H1 (cell line): Measurements from ENCODE around the gene DOK6. TPM values are rescaled to one million over a fixed set of nuclear protein-coding genes. Genes with fewer than 3 reads are reported as not detected.

Experiments used
- CTCF ChIA-PET: fragments of 300-600 bp; sonication (Branson Sonifier 250); formaldehyde crosslinking; loops from one replicate; lab custom pipeline; 2021; ENCODE audit not compliant: partially characterized antibody; lab: Charles Lee
- POLR2A ChIA-PET: fragments of 300-600 bp; sonication (Branson Sonifier 250); formaldehyde crosslinking; loops from one replicate; lab custom pipeline; 2021; ENCODE audit warnings: inconsistent platforms; ENCODE audit not compliant: partially characterized antibody; lab: Charles Lee
- DNase-seq, 2 experiments: peaks; one replicate each; pipeline versions ENCODE4 v3.0.0 to v3.0.0-alpha.2; 2010 to 2022; ENCODE audit warnings: low spot score in 2 of 2, low read depth in 1 of 2, mixed read lengths in 1 of 2
- FAIRE-seq: peaks from 2 replicates; lab custom pipeline; 2011; peaks lifted over from hg19 to GRCh38; lab: Jason Lieb, UNC
- H2AFZ ChIP-seq: 2 replicates; pipeline ENCODE4 v1.8.1; 2012; ENCODE audit warnings: low read length, inconsistent platforms
- H2AK5ac ChIP-seq: 2 replicates; pipeline ENCODE4 v1.6.1; 2013; ENCODE audit warnings: low read depth, low read length
- H2BK120ac ChIP-seq: replicated peaks from 2 replicates; pipeline ENCODE3; 2013; ENCODE audit warnings: low read depth, low read length, inconsistent platforms
- H2BK12ac ChIP-seq: 2 replicates; pipeline ENCODE4 v1.6.1; 2013; ENCODE audit warnings: low read depth, low read length
- H2BK15ac ChIP-seq: 2 replicates; pipeline ENCODE4 v1.6.1; 2013; ENCODE audit warnings: low read length
- H2BK20ac ChIP-seq: 2 replicates; pipeline ENCODE4 v1.6.1; 2013; ENCODE audit warnings: low read length
- H2BK5ac ChIP-seq: 2 replicates; pipeline ENCODE4 v1.6.1; 2013; ENCODE audit warnings: low read depth, low read length
- H3K14ac ChIP-seq: 2 replicates; pipeline ENCODE4 v1.6.1; 2013; ENCODE audit warnings: inconsistent platforms; ENCODE audit not compliant: insufficient read length
- H3K18ac ChIP-seq: 2 replicates; pipeline ENCODE4 v1.6.1; 2013; ENCODE audit warnings: low read length; ENCODE audit errors: extremely low read depth
- H3K23ac ChIP-seq: 2 replicates; pipeline ENCODE4 v1.6.1; 2013; ENCODE audit warnings: inconsistent platforms; ENCODE audit not compliant: insufficient read length
- H3K23me2 ChIP-seq: 2 replicates; pipeline ENCODE4 v1.6.1; 2013; ENCODE audit warnings: low read depth, low read length
- H3K27ac ChIP-seq: 2 replicates; pipeline ENCODE4 v1.6.1; 2011; ENCODE audit warnings: low read depth, low read length, inconsistent platforms
- H3K27me3 ChIP-seq, 4 experiments: replicated peaks in 1 of 4; 1 replicate in 1 of 4; 2 replicates in 3 of 4; pipeline versions ENCODE4 v1.6.1 to v1.8.1; 2011 to 2013; ENCODE audit warnings: low read length in 3 of 4, mild to moderate bottlenecking in 3 of 4, inconsistent platforms in 2 of 4, mixed read lengths in 2 of 4, moderate library complexity in 1 of 4; ENCODE audit not compliant: control insufficient read depth in 3 of 4, insufficient read depth in 3 of 4; ENCODE audit errors: extremely low read depth in 1 of 4
- H3K36me3 ChIP-seq, 4 experiments: 2 replicates each; pipeline versions ENCODE4 v1.6.1 to v1.8.1; 2011 to 2013; ENCODE audit warnings: mild to moderate bottlenecking in 4 of 4, low read length in 3 of 4, moderate library complexity in 2 of 4, control low read depth in 1 of 4, inconsistent platforms in 1 of 4; ENCODE audit not compliant: insufficient read depth in 4 of 4, control insufficient read depth in 2 of 4
- H3K4ac ChIP-seq: replicated peaks from 2 replicates; pipeline ENCODE3; 2013; ENCODE audit warnings: low read length, low read depth, mixed read lengths, inconsistent platforms; ENCODE audit not compliant: insufficient read length
- H3K4me1 ChIP-seq, 4 experiments: replicated peaks in 1 of 4; 1 replicate in 1 of 4; 2 replicates in 3 of 4; pipeline versions ENCODE4 v1.6.1 to v1.8.1; 2011 to 2013; ENCODE audit warnings: low read length in 3 of 4, inconsistent platforms in 2 of 4, mixed read lengths in 1 of 4; ENCODE audit not compliant: insufficient read depth in 4 of 4, control insufficient read depth in 3 of 4
- H3K4me2 ChIP-seq, 2 experiments: 2 replicates each; pipeline versions ENCODE4 v1.6.1 to v1.8.1; 2011 to 2013; ENCODE audit warnings: low read depth in 2 of 2, low read length in 2 of 2, control low read depth in 1 of 2, inconsistent platforms in 1 of 2, mild to moderate bottlenecking in 1 of 2; ENCODE audit not compliant: insufficient read depth in 1 of 2
- H3K4me3 ChIP-seq, 4 experiments: fragments of 200-600, 300-600 bp in 1 of 4; sonication (generic), shearing (Covaris generic), sonication (Bioruptor Twin) in 1 of 4; 2 replicates each; pipeline versions ENCODE4 v1.5.1 to v1.8.1; 2011 to 2016; ENCODE audit warnings: low read length in 4 of 4, low read depth in 3 of 4, control low read depth in 2 of 4, inconsistent platforms in 2 of 4, mild to moderate bottlenecking in 2 of 4, mixed read lengths in 1 of 4, moderate library complexity in 1 of 4; ENCODE audit not compliant: insufficient read depth in 2 of 4; ENCODE audit errors: extremely low read depth in 1 of 4
- H3K56ac ChIP-seq: replicated peaks from 2 replicates; pipeline ENCODE3; 2013; ENCODE audit warnings: low read depth, mild to moderate bottlenecking, mixed read lengths, low read length, inconsistent platforms; ENCODE audit not compliant: insufficient read length
- H3K79me1 ChIP-seq: 2 replicates; pipeline ENCODE4 v1.6.1; 2013; ENCODE audit warnings: low read depth, low read length, control low read depth
- H3K79me2 ChIP-seq, 2 experiments: 2 replicates each; pipeline versions ENCODE4 v1.6.1 to v1.8.1; 2012 to 2013; ENCODE audit warnings: low read length in 2 of 2, mild to moderate bottlenecking in 2 of 2, inconsistent platforms in 1 of 2; ENCODE audit not compliant: insufficient read depth in 2 of 2, control insufficient read depth in 1 of 2
- H3K9ac ChIP-seq, 4 experiments: replicated peaks in 1 of 4; 1 replicate in 1 of 4; 2 replicates in 3 of 4; pipeline versions ENCODE4 v1.6.1 to v1.8.1; 2011 to 2013; ENCODE audit warnings: low read depth in 3 of 4, low read length in 3 of 4, control low read depth in 2 of 4, mild to moderate bottlenecking in 2 of 4, moderate library complexity in 2 of 4, inconsistent platforms in 1 of 4; ENCODE audit errors: extremely low read depth in 1 of 4
- H3K9me3 ChIP-seq, 2 experiments: 2 replicates each; pipeline versions ENCODE4 v1.6.1 to v1.8.1; 2012 to 2013; ENCODE audit warnings: mild to moderate bottlenecking in 2 of 2, moderate library complexity in 2 of 2, control low read depth in 1 of 2, inconsistent platforms in 1 of 2, low read depth in 1 of 2, low read length in 1 of 2, mixed read lengths in 1 of 2; ENCODE audit not compliant: insufficient read depth in 2 of 2
- H4K20me1 ChIP-seq, 2 experiments: replicated peaks in 1 of 2; 2 replicates each; pipeline versions ENCODE3 to v1.8.1; 2011 to 2013; ENCODE audit warnings: inconsistent platforms in 2 of 2, low read length in 2 of 2, mild to moderate bottlenecking in 1 of 2; ENCODE audit not compliant: insufficient read depth in 2 of 2, control insufficient read depth in 1 of 2
- H4K5ac ChIP-seq: 2 replicates; pipeline ENCODE4 v1.6.1; 2013; ENCODE audit warnings: low read length, low read depth, mixed read lengths, inconsistent platforms; ENCODE audit not compliant: insufficient read length
- H4K8ac ChIP-seq: 2 replicates; pipeline ENCODE4 v1.8.0; 2013; ENCODE audit warnings: mild to moderate bottlenecking, moderate library complexity, low read length, inconsistent platforms; ENCODE audit not compliant: insufficient read depth; ENCODE audit errors: extremely low read depth
- H4K91ac ChIP-seq: replicated peaks from 2 replicates; pipeline ENCODE3; 2013; ENCODE audit warnings: low read length, mixed read lengths, inconsistent platforms; ENCODE audit not compliant: insufficient read length
- BRCA1 ChIP-seq: IDR thresholded peaks from 2 replicates; pipeline ENCODE4 v1.6.1; 2012; ENCODE audit warnings: low read depth, low read length, improper control_type of control experiment
- CBX5 ChIP-seq: fragments of 300-800, 300-1000 bp; sonication (generic); IDR thresholded peaks from 2 replicates; pipeline ENCODE4 v1.7.1; 2016; ENCODE audit warnings: antibody characterized with exemption, low read length, low read depth
- EGR1 ChIP-seq: IDR thresholded peaks from 2 replicates; pipeline ENCODE4 v1.6.1; 2011; ENCODE audit warnings: low read depth, low read length, borderline replicate concordance
- FOSL1 ChIP-seq: IDR thresholded peaks from 2 replicates; pipeline ENCODE4 v1.6.1; 2011; ENCODE audit warnings: mild to moderate bottlenecking, low read depth, low read length, moderate library complexity; ENCODE audit not compliant: insufficient read depth
- GTF2F1 ChIP-seq: IDR thresholded peaks from 2 replicates; pipeline ENCODE4 v1.6.1; 2012; ENCODE audit warnings: low read depth, low read length, improper control_type of control experiment, borderline replicate concordance
- JUND ChIP-seq: IDR thresholded peaks from 2 replicates; pipeline ENCODE4 v1.6.1; 2011; ENCODE audit warnings: mild to moderate bottlenecking, improper control_type of control experiment, low read length
- KDM1A ChIP-seq: fragments of 200-600, 300-600 bp; sonication (generic); IDR thresholded peaks from 2 replicates; pipeline ENCODE4 v1.7.1; 2016; ENCODE audit warnings: mild to moderate bottlenecking, low read length, borderline replicate concordance
- POLR2A ChIP-seq, 2 experiments: IDR thresholded peaks; 1 replicate in 1 of 2; 2 replicates in 1 of 2; pipeline ENCODE4 v1.6.1; 2011; ENCODE audit warnings: low read depth in 2 of 2, low read length in 2 of 2, mild to moderate bottlenecking in 2 of 2; ENCODE audit errors: control extremely low read depth in 1 of 2
- RAD21 ChIP-seq, 2 experiments: IDR thresholded peaks in 1 of 2; conservative IDR thresholded peaks in 1 of 2; 2 replicates each; pipeline ENCODE4 v1.6.1; 2011; ENCODE audit warnings: low read depth in 2 of 2, low read length in 2 of 2, improper control_type of control experiment in 1 of 2, inconsistent platforms in 1 of 2, mild to moderate bottlenecking in 1 of 2, moderate library complexity in 1 of 2
- SP4 ChIP-seq: IDR thresholded peaks from 2 replicates; pipeline ENCODE4 v1.6.1; 2012; ENCODE audit warnings: low read length, inconsistent platforms
- TCF12 ChIP-seq: IDR thresholded peaks from 2 replicates; pipeline ENCODE4 v1.6.1; 2011; ENCODE audit warnings: low read depth, mild to moderate bottlenecking, low read length
- ZNF274 ChIP-seq: IDR thresholded peaks from 2 replicates; pipeline ENCODE4 v1.7.0; 2012; ENCODE audit warnings: low read length, borderline replicate concordance; ENCODE audit errors: extremely low read depth
- WGBS, 2 experiments: shearing (Covaris generic) in 1 of 2; methylation state at CpG; one replicate each; pipeline versions ENCODE4 v1.1.6 to v1.1.7; 2013 to 2015; ENCODE audit warnings: low lambda C conversion rate in 2 of 2, mixed read lengths in 2 of 2, inconsistent platforms in 1 of 2, low coverage in 1 of 2, missing lambda C conversion rate in 1 of 2; ENCODE audit not compliant: insufficient replicate concordance in 2 of 2, insufficient coverage in 1 of 2, insufficient read length in 1 of 2; ENCODE audit errors: extremely low coverage in 1 of 2, missing lambda C conversion rate in 1 of 2; 5-methylcytosine and 5-hydroxymethylcytosine counted together
- polyA plus RNA-seq, 7 experiments: library from polyadenylated mRNA; depleted of rRNA in 3 of 7; stranded (reverse) in 5 of 7; unstranded in 2 of 7; fragments of >200 nt in 5 of 7; fragments of 200-250 nt in 2 of 7; gene quantifications; 1 replicate in 5 of 7; 2 replicates in 1 of 7; 4 replicates in 1 of 7; pipeline versions ENCODE4 v1.2.1 to v1.2.3, GENCODE V29; 2011 to 2013; ENCODE audit warnings: missing spikeins in 2 of 7, mixed read lengths in 2 of 7
- total RNA-seq: library from RNA; stranded (reverse); fragmentation: NEBNext Ultra II Directional; extraction: Animal tissue kit (Norgen Biotek cat#: 25700); gene quantifications from 2 replicates; pipeline ENCODE4 v1.2.1, GENCODE V29; 2021
- TF ChIP-seq, protein P1 (sequence below): IDR thresholded peaks from 2 replicates; pipeline ENCODE4 v1.6.1; 2011; ENCODE audit warnings: low read depth, mild to moderate bottlenecking, low read length; ENCODE audit not compliant: insufficient read depth

Gene DOK6
- total and polyA plus RNA-seq, 2 of the 8 experiments (the other 6 are each of a cell fraction or from before 2014, with no cell fraction given): 0.33 to 0.50 TPM

GRCh38 chr18:69357590-69357989 is 43.1 kb upstream of the DOK6 start:
- Histone ChIP-seq H3K14ac (no peak overlapping the region), H3K18ac (no peak overlapping the region), H3K27me3 (no peaks in the 10 kb centered on the region), H2BK15ac (no peak overlapping the region), H3K79me2 (no peaks in the 10 kb centered on the region), H3K4me2 (no peak overlapping the region), H2BK120ac (no peak overlapping the region), H3K79me1 (no peaks in the 10 kb centered on the region), H3K23me2 (no peaks in the 10 kb centered on the region), H2BK20ac (no peak overlapping the region), H2AK5ac (no peak overlapping the region), H3K23ac (no peak overlapping the region), H3K36me3 (no peaks in the 10 kb centered on the region), H3K4ac (no peak overlapping the region), H4K8ac (no peak overlapping the region), H3K9ac (no peak overlapping the region), H3K27ac (no peak overlapping the region), H3K9me3 (peaks cover 8 to 12% of the 10 kb centered on the region in 2 experiments; a peak in 2 of 4 replicates), H4K91ac (no peak overlapping the region), H2BK12ac (no peak overlapping the region), H3K4me3 (no peak overlapping the region), H4K20me1 (no peaks in the 10 kb centered on the region), H3K4me1 (no peaks in the 10 kb centered on the region), H2AFZ (no peak overlapping the region), H2BK5ac (no peak overlapping the region), H4K5ac (no peak overlapping the region), H3K56ac (no peak overlapping the region)
- WGBS, 2 experiments: 96% methylated on average over 4 of the region's 4 CpGs; no CpG with 5 or more reads in 1 of the 2 experiments
- no peak for DNase-seq
- FAIRE-seq: no peak
- POLR2A ChIA-PET: no interaction called here
- CTCF ChIA-PET: no interaction called here
- TF ChIP-seq CBX5 (no peak), BRCA1 (no peak), POLR2A (IDR thresholded peaks at IDR 0.05; ENCODE audit: control extremely low read depth in 1 of 2, low read depth in 2 of 2, low read length in 2 of 2) (no peak), GTF2F1 (no peak), TCF12 (no peak), KDM1A (no peak), JUND (no peak), RAD21 (IDR thresholded peaks at IDR 0.05 in 1 of 2, conservative IDR thresholded peaks at IDR 0.05 in 1 of 2; ENCODE audit: low read depth in 2 of 2, low read length in 2 of 2) (no peak), ZNF274 (no peak), EGR1 (no peak), FOSL1 (no peak), SP4 (no peak)
- TF ChIP-seq, protein P1, sequence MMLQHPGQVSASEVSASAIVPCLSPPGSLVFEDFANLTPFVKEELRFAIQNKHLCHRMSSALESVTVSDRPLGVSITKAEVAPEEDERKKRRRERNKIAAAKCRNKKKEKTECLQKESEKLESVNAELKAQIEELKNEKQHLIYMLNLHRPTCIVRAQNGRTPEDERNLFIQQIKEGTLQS: no peak
